Colonic mucosa (tissue), 4 donors: ENCODE results near the gene NME5. TPM values are rescaled to one million over a fixed set of nuclear protein-coding genes. Genes with fewer than 3 reads are reported as not detected.

Experiments
- DNase-seq: peaks from one replicate; pipeline ENCODE4 v3.0.0-alpha.2; 2020
- H3K27ac ChIP-seq: fragments of 200-600 bp; one replicate; pipeline ENCODE4 v1.8.0; 2021
- H3K27me3 ChIP-seq: fragments of 200-600 bp; one replicate; pipeline ENCODE4 v1.8.0; 2021
- H3K36me3 ChIP-seq: fragments of 200-600 bp; one replicate; pipeline ENCODE4 v1.8.0; 2021
- H3K4me1 ChIP-seq: fragments of 200-600 bp; one replicate; pipeline ENCODE4 v1.8.0; 2021; ENCODE audit warnings: mild to moderate bottlenecking
- H3K4me3 ChIP-seq: fragments of 200-600 bp; one replicate; pipeline ENCODE4 v1.8.0; 2021
- H3K9ac ChIP-seq, 2 donors: one replicate each; pipeline ENCODE4 v1.7.0; 2013; ENCODE audit warnings: control low read depth in 2 of 2, low read depth in 2 of 2, low read length in 2 of 2
- H3K9me3 ChIP-seq: fragments of 200-600 bp; one replicate; pipeline ENCODE4 v1.8.0; 2021
- intact Hi-C: fragments of 100-400 bp; cut with DNase I; formaldehyde crosslinking; loops from one replicate; pipeline ENCODE4 v1.14.1; 2022
- total RNA-seq, 2 donors: library from RNA; stranded (reverse); fragmentation: NEBNext Ultra II Directional in 1 of 2; extraction: Animal tissue kit (Norgen Biotek cat#: 25700) in 1 of 2; gene quantifications; one replicate each; pipeline ENCODE4 v1.2.1, GENCODE V29; 2021
- TF ChIP-seq, protein P1 (sequence below): fragments of 200-600 bp; IDR thresholded peaks from one replicate; pipeline ENCODE4 v1.8.0; 2022; ENCODE audit warnings: antibody characterized with exemption, mild to moderate bottlenecking
- donor health status: healthy.
- donor health status: DM: no; HTN: no; CAD: no.
- donor health status: DM: no; HTN: no; CAD: no.

Gene NME5
- total RNA-seq, 2 donors from 2014 or later: not detected

DNA sequence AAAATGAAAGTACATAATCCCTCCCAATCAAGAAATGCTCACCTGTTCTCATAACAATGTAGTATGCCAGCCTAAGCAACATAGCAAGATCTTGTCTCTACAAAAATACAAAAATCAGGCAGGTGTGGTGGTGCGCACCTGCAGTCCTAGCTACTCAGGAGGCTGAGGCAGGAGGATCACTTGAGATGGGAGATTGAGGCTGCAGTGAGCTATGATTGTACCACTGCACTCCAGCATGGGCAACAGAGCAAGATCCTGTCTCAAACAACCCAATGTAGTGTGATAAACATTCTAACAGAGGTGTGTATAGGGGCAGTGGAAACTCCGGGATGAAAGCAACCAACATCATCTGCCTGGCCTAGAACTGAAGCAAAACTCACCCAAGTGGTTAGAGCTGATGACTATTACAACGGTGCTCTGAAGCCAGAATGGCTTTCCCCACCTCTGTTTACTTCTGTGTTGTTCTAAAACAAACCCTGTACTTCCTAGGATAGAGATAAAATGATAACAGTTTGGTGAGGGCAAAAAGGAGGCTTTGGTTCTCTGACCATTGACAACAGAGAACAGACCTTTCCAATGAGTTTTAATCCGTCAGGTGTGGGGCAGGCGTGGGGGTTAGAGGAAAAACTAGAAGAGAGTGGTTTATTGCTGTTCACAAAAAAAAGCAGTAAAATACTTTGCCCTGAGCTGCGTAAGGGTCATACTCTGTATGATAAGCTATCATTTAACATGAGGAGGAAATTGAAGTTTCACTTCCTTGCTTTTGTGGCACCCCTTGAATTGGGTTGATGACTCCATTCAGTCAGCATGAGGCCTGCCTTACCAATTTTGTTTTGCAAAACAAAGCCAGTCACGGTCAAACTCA is 36.5 kb downstream of the NME5 start:
- Histone ChIP-seq H3K27me3 (no peaks in the 10 kb centered on the region), H3K9ac (no peak overlapping the region), H3K4me1 (no peaks in the 10 kb centered on the region), H3K9me3 (no peaks in the 10 kb centered on the region), H3K36me3 (no peaks in the 10 kb centered on the region), H3K27ac (no peak overlapping the region), H3K4me3 (no peak overlapping the region)
- TF ChIP-seq, protein P1, sequence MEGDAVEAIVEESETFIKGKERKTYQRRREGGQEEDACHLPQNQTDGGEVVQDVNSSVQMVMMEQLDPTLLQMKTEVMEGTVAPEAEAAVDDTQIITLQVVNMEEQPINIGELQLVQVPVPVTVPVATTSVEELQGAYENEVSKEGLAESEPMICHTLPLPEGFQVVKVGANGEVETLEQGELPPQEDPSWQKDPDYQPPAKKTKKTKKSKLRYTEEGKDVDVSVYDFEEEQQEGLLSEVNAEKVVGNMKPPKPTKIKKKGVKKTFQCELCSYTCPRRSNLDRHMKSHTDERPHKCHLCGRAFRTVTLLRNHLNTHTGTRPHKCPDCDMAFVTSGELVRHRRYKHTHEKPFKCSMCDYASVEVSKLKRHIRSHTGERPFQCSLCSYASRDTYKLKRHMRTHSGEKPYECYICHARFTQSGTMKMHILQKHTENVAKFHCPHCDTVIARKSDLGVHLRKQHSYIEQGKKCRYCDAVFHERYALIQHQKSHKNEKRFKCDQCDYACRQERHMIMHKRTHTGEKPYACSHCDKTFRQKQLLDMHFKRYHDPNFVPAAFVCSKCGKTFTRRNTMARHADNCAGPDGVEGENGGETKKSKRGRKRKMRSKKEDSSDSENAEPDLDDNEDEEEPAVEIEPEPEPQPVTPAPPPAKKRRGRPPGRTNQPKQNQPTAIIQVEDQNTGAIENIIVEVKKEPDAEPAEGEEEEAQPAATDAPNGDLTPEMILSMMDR: no peak
- intact Hi-C loops: no loop called here
- no peak for DNase-seq

DNA sequence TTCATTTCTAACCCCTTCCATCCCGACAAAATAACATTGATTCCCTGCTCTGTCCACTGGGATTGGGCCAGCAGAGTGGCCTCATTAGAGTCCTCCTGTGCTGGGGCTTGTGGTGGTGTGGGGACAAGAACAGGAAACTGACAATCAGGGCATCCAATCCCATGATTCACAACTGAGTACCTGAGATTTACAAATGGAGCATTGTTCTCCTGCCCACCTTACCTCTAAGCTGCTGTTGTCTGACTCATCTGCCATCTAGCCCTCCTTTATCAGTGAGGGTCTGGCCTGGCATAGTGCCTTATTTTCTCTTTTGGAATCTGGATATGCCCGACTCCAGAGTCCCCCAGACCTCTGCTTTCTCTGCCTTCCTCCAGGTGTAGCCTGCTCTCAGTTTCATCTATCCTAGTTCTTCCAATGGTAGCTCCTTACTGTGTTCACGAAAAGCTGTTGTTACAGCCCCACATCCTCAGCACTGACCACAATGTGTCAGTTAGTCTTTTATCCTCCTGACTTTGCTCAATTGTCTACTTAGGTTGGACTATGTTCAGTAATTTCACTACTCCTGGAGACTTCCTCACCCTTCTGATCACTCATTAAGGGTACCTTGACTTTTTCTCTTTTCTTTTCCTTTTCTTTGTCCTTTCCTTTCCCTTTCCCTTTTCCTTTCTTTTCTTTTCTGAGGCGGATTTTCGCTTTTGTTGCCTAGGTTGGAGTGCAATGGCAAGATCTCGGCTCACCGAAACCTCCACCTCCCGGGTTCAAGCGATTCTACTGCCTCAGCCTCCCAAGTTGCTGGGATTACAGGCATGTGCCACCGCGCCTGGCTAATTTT is 42.0 kb downstream of the NME5 start:
- Histone ChIP-seq H3K9ac (no peak overlapping the region), H3K27ac (no peak overlapping the region), H3K4me1 (no peaks in the 10 kb centered on the region), H3K27me3 (no peaks in the 10 kb centered on the region), H3K9me3 (no peaks in the 10 kb centered on the region), H3K4me3 (no peak overlapping the region), H3K36me3 (no peaks in the 10 kb centered on the region)
- TF ChIP-seq, protein P1: no peak
- intact Hi-C loops: no loop called here
- DNase-seq: no peak

DNA sequence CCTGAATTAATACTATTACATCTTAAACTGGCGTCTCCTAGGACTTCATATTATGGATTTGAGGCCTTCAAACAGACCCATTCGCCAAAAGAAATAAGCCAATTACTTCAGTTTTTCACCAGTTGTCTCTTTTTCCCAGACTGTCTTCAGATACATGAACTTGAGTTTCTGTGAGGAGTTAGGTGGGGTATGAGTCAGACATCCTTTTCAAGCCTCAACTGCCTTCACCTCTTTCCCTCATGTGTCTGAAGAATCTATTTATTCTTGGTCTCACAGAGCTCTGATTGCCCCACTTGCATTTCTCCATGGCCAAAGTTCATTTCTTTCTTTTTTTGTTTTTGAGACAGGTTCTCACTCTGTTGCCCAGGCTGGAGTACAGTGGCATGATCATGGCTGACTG is 42.9 kb downstream of the NME5 start:
- intact Hi-C loops: no loop called here

DNA sequence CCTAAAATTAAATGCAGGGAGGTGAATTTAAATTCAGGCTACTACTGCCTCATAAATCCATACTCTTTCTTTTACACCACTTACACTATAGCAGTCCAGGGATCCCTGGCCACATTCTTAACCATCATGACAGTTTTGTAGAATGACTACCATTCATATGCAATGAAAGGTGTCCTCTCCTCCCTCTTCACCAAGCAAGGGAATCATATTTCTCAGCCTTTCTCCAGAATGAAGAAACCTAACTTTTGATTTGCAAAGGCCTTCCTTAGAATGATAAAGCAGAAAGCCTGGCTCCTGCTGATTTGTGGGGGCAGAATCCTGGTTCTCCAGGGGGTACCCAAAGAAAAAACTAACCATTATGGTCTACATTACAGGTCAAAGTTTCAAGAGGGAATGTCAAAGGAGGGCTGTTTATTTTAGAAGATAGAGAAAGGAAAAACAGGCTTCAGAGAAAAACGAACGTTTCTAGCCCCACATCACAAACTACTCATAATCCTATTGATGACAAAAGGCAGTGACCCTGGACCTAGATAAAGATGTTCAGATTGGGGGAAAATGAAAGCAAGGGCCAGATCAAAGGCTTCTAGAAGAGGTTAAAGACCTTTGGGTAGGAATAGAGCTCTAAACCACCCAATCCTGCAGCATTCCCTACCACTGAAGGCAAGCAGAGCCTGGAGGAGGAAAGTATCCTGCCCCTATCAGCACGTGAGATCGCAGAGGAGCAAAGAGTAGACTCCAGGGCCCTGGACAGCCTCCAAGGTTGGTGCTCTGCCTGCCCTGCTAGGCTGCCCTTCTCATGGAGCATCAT is 43.9 kb downstream of the NME5 start:
- no peak for DNase-seq
- intact Hi-C loops: no loop called here
- Histone ChIP-seq H3K4me1 (no peaks in the 10 kb centered on the region), H3K9ac (no peak overlapping the region), H3K4me3 (no peak overlapping the region), H3K36me3 (no peaks in the 10 kb centered on the region), H3K27me3 (no peaks in the 10 kb centered on the region), H3K27ac (no peak overlapping the region), H3K9me3 (no peaks in the 10 kb centered on the region)
- TF ChIP-seq, protein P1: no peak

More for the DNA sequence above, 42.9 kb downstream of the NME5 start:
- DNase-seq: no peak
- TF ChIP-seq, protein P1: no peak
- H3K27me3 ChIP-seq: no peaks in the 10 kb centered on the region
- H3K4me1 ChIP-seq: no peaks in the 10 kb centered on the region
- no peaks in the 10 kb centered on the region for H3K36me3 ChIP-seq
- no peak overlapping the region for H3K27ac ChIP-seq
- H3K9ac ChIP-seq: no peak overlapping the region
- H3K4me3 ChIP-seq: no peak overlapping the region
- H3K9me3 ChIP-seq: no peaks in the 10 kb centered on the region

DNA sequence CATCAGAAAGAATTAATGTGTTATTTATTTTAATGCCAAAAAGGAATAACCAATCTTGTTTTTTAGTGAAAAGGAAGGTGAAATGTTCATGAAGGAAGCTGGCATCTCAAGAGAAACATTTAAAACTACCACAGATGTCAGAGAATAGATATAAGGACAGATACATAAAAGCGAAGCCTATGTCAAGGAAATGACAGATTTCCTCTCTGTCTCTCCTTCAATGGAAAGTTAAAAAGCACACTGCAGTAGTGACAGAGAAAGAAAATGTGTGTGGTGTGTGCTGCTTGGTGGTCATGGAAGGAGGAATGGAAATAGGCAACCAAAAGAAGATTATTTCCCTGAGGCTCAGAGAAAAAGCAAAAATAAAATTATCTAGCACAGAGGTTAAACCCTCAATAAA is 46.2 kb downstream of the NME5 start:
- intact Hi-C loops: no loop called here
- no peaks in the 10 kb centered on the region for H3K36me3 ChIP-seq
- no peaks in the 10 kb centered on the region for H3K27me3 ChIP-seq
- no peak overlapping the region for H3K27ac ChIP-seq
- H3K4me1 ChIP-seq: no peaks in the 10 kb centered on the region
- no peaks in the 10 kb centered on the region for H3K9me3 ChIP-seq
- TF ChIP-seq, protein P1: no peak
- no peak for DNase-seq
- H3K9ac ChIP-seq: no peak overlapping the region
- no peak overlapping the region for H3K4me3 ChIP-seq
